Raji (cell line): ENCODE data around the gene ACD.

Experiments
- POLR2A ChIP-seq: IDR thresholded peaks from 2 replicates; pipeline ENCODE4 v1.6.1; 2011; ENCODE audit warnings: low read depth, low read length, control low read depth; ENCODE audit not compliant: insufficient read depth

Gene ACD

DNA sequence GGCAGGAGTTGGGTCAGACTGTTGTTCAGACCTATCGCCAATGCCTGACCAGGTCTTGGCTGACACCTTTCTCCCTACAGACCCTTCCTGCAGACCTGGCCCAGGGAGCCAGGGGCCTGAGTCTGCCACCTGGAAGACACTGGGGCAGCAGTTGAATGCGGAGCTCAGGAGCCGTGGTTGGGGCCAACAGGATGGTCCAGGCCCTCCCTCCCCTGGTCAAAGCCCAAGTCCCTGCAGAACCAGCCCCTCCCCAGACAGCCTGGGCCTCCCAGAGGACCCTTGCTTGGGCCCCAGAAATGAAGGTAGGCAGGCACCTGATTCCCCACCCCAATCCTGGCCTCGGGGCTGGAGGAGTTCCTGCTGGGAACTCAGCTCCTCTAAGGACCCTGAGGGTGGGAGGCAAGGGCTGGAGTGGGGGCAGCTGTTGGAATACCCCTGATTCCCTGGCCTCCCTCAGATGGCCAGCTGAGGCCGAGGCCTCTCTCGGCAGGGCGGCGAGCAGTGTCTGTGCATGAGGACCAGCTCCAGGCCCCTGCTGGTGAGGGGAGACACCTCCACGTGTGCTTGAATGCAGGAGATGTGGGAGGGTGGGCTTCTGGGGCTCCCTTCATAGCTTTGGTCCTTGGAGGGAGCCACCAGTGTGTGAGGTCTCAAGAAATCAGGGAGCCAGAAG, 3.6 kb downstream of the ACD start:
- TF ChIP-seq POLR2A: peak; percentile 24; the same call in 1 of the 2 replicates

DNA sequence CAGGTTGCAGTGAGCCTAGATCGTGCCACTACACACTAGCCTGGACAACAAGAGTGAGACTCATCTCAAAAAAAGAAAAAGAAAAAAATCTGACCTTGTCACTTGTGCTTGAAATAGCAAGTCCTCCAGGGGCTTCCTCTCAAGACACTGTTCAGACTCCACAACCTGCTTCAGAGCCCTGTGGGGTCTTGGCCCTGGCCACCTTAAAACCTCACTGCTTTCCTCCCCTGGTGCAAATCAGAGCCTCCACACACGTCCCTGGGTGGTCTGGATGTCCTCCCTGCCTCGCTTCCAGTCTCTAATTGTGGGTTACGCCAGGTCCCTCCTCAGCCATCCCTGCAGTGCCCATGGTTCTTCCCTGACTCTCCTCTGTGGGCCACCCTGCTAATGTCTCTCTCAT, 4.7 kb downstream of the ACD start:
- no peak for TF ChIP-seq POLR2A

DNA sequence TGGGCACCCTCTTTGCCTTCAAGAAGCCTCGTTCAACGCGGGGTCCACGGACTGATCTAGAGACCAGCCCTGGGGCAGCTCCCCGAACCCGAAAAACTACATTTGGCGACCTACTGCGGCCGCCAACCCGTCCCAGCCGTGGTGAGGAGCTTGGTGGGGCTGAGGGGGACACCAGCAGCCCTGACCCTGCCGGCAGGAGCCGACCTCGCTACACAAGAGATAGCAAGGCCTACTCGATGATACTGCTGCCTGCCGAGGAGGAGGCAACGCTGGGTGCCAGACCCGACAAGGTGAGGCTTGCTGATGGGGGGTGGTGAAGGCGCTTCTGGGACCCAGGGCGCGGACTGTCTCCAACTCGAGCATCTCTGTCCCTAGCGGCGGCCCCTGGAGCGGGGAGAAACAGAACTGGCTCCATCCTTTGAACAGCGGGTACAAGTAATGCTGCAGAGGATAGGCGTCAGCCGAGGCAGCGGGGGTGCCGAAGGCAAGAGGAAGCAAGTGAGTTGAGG, 5.6 kb downstream of the ACD start:
- TF ChIP-seq POLR2A: 0 out of 2 replicates have a peak, but pooled peaks have one; percentile 6

DNA sequence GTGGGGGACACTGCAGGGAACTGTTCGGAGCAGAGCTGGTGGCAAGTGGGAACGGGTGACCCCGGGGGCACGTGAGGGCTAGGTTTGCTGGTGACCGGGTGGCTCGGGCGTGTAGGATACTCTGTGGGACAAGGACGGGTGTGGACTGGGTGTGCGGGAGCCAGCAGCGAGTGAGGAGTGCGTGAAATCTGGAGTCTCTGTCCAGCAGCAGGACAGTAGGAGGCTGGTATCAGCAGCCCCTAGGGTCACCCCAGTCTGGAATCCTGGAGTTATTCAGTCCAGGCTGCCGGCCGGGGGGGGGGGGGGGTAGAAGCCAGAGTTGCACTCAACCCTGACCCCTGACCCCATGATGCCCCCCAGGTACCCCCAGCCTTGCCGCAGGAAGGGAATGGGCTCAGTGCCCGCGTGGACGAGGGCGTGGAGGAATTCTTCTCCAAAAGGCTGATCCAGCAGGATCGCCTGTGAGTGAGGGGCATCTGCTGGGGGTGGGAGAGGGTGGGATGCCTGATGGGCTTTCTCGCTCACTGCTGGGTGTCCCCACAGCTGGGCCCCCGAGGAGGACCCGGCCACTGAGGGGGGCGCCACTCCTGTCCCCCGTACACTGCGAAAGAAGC, 6.2 kb downstream of the ACD start:
- no peak for TF ChIP-seq POLR2A

DNA sequence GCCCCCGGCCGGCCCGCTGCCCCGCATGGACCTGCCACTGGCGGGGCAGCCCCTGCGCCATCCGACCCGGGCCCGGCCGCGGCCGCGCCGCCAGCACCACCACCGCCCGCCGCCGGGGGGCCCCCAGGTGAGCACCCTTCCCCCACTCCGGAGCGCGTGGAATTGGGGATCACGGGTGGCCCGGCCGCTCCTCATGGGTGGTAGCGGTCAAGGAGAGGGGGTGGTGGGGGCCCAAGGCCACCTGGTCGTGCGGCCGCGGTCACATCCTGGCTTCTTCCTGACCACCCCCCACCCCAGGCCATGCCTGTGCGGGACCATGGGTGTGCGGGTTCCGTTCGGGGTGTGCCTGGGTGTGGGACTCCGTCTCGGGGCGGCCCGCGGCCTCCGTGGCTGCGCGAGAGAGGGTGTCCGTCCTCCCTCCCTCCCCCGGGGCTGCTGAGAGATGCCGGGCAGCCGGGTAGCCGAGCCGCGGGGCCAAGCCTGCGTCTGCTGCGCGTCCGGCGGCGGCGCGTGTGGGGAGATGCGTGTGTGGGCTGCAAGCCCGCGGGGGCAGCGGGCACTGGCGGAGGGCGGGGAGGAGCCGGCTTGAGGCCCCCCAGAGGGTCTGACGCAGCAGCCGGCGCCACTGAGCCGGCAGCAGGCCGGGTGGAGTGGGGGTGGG, 6.8 kb downstream of the ACD start:
- TF ChIP-seq POLR2A: no peak

DNA sequence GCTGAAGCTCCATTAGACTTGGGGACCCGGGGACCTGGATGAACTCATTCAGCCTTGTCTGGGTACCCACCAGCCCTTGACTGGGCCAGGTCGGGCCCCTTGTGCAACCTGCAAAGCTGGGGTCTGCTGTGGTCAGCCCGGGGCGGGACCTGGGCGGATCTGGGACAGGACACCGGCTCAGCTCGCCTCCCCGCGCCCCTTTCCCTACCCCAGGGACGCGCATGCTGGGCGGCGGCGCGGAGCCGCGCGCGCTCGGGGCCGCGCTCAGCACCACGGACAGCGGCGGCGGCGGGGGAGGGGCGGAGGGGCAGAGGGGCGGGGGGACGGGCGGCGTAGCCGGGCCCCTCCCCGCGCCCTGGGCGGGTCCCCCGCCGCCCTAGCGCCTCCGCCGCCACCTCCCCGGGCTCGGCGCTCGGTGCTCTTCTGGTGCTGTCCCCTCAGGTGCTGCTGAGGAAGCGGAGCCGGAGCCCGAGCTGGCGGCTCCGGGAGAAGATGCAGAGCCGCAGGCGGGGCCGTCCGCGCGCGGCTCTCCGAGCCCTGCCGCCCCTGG, 7.4 kb downstream of the ACD start:
- TF ChIP-seq POLR2A: no peak

DNA sequence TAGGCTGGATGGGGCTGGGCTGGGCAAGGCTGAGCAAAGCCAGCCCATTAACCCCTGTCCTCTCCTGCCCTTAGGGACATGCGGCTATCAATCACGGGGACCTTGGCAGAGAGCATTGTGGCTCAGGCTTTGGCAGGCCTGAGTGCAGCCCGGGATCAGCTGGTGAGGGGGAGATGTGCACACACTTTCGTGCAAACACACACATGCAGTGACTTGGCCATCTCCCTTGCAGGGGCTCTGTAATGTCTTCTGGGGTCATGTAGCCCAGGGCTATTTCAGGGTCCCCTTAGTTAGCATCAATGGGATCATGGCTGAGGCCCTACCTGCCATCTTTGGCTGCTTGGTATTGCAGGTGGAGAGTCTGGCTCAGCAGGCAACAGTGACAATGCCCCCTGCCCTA, 8.2 kb downstream of the ACD start:
- TF ChIP-seq POLR2A: no peak

DNA sequence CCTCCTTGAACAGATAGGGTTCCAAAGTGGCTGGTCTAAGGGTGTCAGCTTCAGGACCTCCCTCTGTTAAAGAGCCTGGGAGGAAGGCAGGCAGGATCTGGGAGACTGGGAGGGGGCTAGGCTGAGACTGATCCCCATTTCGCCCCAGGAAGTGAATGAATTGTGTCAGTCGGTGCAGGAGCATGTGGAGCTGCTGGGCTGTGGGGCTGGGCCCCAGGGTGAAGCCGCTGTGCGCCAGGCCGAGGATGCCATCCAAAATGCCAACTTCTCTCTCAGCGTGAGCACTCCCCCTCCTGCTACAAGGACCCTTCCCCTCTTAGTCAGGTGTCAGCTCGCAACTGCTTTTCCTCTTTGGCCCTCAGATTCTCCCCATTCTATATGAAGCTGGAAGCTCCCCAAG, 9.0 kb downstream of the ACD start:
- TF ChIP-seq POLR2A: no peak

DNA sequence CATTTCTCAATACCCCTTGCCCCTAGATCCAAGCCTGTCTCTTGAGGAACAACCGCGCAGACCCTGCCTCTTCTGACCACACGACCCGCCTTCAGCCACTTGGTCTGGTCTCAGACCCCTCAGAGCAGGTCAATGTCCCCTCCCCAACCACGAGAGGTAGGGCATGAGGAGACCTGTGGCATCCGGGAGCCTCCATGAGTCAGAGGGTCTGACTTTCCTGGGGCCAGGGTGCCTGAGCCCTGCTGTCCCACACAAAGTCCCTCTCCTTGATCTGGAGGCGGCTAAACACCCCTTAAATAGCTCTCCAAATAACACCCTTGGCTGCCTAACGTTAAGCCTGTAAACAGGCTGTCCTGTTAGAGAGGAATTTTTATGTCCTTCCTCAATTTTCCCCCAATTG, 10.0 kb downstream of the ACD start:
- TF ChIP-seq POLR2A: no peak

DNA sequence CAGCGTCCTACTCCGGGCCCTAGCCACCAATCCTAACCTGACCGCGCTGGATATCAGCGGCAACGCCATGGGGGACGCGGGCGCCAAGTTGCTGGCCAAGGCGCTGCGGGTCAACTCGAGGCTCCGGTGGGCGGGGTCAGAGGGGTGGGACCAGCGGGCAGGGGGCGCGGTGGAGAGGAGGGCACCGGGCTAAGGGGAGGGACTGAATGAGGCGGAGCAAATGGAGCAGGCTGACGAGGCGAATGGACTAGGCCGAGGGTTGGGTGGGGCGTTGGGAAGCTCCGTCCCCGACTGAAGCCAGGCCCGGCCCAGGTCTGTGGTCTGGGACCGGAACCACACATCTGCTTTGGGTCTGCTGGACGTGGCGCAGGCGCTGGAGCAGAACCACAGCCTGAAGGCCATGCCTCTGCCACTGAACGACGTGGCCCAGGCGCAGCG, 10.5 kb downstream of the ACD start:
- no peak for TF ChIP-seq POLR2A

DNA sequence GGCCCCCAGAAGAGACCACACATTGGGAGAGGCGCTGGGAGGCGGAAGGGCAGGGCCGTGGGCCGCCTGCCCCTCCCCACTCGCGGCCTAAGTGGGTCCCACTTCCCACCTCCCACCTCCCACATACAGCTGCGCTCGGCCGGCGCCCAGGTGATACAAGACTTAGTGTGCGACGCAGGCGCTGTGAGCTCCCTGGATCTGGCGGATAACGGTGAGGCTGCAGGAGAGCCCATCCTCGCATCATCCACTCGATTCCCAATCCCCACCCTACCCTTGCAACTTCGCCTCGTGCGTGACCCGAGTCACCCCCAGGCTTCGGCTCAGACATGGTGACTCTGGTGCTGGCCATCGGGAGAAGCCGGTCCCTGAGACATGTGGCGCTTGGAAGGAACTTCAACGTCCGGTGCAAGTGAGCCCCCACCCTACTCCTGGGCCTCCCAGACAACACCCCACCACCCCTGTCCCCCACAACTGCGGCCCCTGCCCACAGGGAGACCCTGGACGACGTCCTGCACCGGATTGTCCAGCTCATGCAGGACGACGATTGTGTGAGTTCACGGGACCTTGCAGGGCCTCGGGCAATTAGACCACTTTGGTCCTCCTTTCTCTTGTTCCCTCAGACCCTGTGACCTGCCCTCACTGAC, 11.2 kb downstream of the ACD start:
- no peak for TF ChIP-seq POLR2A

DNA sequence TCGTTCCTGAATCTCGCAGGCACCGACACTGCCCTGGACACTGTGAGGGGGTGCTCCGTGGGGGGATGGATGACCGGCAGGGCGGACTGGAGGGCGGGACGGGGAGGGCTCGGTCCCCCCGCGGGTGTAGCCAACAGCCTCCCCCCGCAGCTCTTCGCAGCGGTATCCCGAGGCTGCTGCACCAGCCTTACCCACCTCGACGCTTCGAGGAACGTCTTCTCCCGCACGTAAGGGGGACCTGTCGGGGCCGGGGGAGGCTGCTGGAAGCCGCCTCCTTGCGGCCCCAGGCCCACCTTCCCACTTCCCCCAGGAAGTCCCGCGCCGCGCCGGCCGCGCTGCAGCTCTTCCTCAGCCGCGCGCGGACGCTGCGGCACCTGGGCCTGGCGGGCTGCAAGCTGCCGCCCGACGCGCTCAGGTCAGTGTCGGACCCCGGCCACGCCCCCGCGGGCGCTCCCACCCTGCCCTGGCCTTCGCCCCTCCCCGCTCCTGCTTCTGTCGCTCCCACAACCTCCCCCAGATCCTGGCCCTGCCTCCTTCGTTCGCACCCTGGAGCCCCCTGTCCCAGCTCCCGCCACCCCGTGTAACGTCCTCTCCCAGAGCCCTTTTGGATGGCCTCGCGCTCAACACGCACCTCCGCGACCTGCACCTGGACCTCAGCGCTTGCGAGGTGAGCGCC, 11.8 kb downstream of the ACD start:
- no peak for TF ChIP-seq POLR2A

DNA sequence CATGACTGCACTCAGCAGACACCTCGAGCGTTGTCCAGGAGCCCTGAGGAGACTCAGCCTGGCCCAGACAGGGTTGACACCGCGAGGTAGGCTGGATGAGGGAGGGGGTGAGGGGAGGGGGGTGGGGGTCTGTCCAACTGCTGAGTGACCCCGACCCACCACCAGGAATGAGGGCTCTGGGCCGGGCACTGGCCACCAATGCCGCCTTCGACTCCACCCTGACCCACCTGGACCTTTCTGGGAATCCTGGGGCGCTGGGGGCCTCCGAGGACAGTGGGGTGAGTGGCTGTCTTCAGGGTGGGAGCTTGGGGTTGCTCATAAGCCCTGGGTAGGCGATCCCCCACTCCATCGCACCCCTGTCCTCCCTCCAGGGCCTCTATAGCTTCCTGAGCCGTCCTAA, 12.4 kb downstream of the ACD start:
- TF ChIP-seq POLR2A: no peak

DNA sequence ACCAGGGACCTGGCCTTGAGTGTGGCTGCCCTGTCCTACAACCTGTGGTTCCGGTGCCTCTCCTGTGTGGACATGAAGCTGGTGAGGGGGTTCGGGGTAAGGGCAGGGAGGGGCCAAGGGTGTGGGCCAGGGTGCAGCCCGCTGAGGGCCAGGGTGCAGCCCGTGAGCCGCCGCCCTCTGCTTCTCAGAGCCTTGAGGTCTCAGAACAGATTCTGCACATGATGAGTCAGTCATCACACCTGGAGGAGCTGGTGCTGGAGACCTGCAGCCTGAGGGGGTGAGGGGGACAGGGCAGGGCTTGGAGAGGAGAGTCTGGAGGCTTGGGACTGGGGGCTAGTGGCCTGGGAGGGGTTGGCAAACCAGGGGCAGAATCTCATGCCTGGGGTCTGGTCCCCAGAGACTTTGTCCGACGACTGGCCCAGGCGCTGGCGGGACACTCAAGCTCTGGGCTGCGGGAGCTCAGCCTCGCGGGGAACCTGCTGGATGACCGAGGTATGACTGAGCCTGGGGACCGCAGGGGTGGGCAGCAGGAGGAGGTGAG, 12.9 kb downstream of the ACD start:
- TF ChIP-seq POLR2A: no peak

DNA sequence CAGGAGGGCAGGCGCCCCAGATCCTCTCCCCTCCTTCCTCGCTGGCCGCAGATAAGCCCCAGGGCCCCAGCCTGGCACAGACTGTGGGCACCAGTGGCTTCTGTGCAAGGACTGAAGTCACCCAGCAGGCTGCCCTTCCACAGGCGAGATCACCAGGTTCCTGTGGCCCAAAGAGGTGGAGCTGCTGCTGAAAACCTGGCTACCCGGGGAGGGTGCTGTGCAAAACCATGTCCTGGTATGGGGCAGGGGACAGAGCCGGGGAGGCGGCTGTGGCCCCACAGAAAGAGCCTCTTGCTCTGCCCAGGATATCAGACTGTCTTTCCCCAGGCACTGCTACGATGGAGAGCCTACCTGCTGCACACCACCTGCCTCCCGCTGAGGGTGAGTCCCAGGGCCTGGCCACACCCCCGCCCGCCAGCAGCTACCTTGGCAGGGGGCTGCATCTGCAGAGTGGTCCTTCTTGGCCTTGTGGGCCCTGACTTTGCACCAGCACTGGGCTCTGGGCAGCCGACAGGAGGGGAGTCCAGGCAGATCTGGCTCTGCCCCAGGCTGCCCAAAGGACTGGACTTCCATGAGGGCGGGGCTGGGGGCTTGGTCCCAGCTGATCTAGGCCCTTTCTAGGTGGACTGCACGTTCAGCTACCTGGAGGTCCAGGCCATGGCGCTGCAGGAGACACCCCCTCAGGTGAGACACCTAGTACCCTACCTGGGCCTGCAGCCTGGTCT, 14.5 kb downstream of the ACD start:
- TF ChIP-seq POLR2A: no peak

DNA sequence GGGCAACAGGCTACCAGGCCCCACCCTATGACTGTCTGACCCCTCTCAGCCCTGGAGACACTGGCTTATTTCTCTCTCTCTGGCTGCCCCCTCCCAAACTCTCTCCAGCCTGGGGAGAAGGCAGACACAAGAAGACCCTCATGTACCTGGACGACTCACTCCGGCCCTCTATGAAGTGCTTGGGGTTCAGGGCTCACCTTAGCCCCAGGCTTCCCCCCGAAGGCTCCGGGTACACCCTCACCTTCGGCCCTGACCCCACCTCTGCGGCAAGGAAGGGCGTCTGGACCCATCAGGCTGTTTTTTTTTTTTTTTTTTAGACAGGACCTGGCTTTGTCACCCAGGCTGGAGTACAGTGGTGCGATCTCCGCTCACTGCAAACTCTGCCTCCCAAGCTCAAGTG, 16.0 kb downstream of the ACD start:
- no peak for TF ChIP-seq POLR2A
